NCI-H510A treated with DMSO at 0.1 percent for 48 hours (cell line): Measurements from ENCODE around the gene SALL3.

Source experiments
- DNase-seq: peaks from one replicate; lab custom pipeline; 2025; lab: John Stamatoyannopoulos, UW

The SALL3 gene

GRCh38 chr18:78980777-78981380 is 1.3 kb downstream of the SALL3 start:
- DNase-seq: no peak

- DNase-seq: peak; percentile 44
Observed at GRCh38 chr18:78981394-78981831, 1.8 kb downstream of the SALL3 start.

- no peak for DNase-seq
Observed at GRCh38 chr18:78981989-78982620, 2.5 kb downstream of the SALL3 start.

GRCh38 chr18:78983512-78983911 is 3.9 kb downstream of the SALL3 start:
- no peak for DNase-seq

GRCh38 chr18:78984941-78985784 is 5.5 kb downstream of the SALL3 start:
- peak; percentile 94 for DNase-seq

GRCh38 chr18:78986018-78986481 is 6.4 kb downstream of the SALL3 start:
- DNase-seq: peak; percentile 68

GRCh38 chr18:78991446-78991845 is 11.8 kb downstream of the SALL3 start:
- DNase-seq: no peak

GRCh38 chr18:78992041-78993011 is 12.7 kb downstream of the SALL3 start:
- DNase-seq: no peak

- no peak for DNase-seq
Observed at GRCh38 chr18:78993014-78993926, 13.7 kb downstream of the SALL3 start.

- no peak for DNase-seq
Observed at GRCh38 chr18:78994000-78994399, 14.4 kb downstream of the SALL3 start.

- DNase-seq: no peak
Observed at GRCh38 chr18:78994531-78994930, 14.9 kb downstream of the SALL3 start.

- DNase-seq: no peak
Observed at GRCh38 chr18:78994977-78995582, 15.5 kb downstream of the SALL3 start.

GRCh38 chr18:78995740-78996395 is 16.2 kb downstream of the SALL3 start:
- peak; percentile 52 for DNase-seq

GRCh38 chr18:78996741-78997490 is 17.3 kb downstream of the SALL3 start:
- no peak for DNase-seq

GRCh38 chr18:78998371-78999071 is 18.9 kb downstream of the SALL3 start:
- DNase-seq: no peak

- DNase-seq: peak; percentile 86
Observed at GRCh38 chr18:78999939-79000338, 20.3 kb downstream of the SALL3 start.

GRCh38 chr18:79000997-79001396 is 21.4 kb downstream of the SALL3 start:
- peak; percentile 55 for DNase-seq

- no peak for DNase-seq
Observed at GRCh38 chr18:79005653-79006052, 26.0 kb downstream of the SALL3 start.
